HG03064 (cell line): ENCODE data around the gene SCNN1G.
"Not testable (repeated sequence)": the region's sequence is repeated elsewhere in the genome, so short reads cannot be mapped to it uniquely, and the experiment has no call there.

ENCODE experiments used
- ATAC-seq: cut with Tn5 transposase; IDR thresholded peaks from one replicate; pipeline ENCODE4 v1.9.1; 2021; ENCODE audit warnings: low read depth; ENCODE audit not compliant: unreplicated experiment

The SCNN1G gene, protein sequence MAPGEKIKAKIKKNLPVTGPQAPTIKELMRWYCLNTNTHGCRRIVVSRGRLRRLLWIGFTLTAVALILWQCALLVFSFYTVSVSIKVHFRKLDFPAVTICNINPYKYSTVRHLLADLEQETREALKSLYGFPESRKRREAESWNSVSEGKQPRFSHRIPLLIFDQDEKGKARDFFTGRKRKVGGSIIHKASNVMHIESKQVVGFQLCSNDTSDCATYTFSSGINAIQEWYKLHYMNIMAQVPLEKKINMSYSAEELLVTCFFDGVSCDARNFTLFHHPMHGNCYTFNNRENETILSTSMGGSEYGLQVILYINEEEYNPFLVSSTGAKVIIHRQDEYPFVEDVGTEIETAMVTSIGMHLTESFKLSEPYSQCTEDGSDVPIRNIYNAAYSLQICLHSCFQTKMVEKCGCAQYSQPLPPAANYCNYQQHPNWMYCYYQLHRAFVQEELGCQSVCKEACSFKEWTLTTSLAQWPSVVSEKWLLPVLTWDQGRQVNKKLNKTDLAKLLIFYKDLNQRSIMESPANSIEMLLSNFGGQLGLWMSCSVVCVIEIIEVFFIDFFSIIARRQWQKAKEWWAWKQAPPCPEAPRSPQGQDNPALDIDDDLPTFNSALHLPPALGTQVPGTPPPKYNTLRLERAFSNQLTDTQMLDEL

DNA sequence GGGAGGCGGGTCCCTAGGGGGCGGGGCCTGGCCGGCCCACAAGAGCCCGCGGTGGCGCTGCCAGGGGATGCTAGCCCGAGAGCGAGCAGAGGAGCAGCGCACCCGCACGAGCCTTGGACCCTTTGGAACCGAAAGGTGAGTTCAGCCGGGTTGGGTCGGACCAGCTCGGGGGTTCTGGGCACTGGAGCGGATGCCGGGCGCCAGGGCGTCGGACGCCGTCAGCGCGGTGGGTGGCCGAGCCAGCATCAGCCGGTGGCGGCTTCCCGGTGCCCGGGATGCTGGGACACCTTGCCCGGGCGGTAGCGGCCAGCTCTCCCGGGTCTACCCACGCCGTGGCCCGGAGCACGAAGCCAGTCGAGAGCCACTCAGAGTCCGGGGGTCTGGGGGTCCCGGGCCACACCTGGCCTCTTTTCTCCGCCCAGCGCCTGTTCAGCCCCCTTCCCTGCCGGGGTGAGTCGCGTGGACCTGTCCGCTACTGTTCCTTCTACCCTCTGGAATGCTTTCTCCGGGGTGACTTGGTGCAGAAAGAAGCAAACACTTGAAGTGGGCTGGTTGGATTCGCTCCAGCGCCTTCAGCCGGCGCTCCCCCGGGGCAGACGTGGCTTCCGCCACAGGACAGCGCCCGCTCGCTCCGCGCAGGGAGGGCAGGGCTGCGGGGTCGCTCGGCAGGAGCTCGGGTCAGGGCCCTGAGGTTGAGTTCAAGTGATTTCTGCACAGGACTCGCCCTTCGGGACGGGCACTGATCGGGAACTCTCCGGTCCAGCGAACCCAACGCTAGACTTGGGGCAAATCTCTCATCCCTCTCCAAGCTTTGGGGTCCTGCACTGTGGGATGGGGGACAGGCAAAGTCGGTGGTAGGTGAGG lies at the start of gene SCNN1G:
Gene SCNN1G, plus strand, starts transcription at position 67 of the 864 bp plus-strand sequence. CDS start 3,527 bp downstream, outside the sequence.
- ATAC-seq, result no peak

DNA sequence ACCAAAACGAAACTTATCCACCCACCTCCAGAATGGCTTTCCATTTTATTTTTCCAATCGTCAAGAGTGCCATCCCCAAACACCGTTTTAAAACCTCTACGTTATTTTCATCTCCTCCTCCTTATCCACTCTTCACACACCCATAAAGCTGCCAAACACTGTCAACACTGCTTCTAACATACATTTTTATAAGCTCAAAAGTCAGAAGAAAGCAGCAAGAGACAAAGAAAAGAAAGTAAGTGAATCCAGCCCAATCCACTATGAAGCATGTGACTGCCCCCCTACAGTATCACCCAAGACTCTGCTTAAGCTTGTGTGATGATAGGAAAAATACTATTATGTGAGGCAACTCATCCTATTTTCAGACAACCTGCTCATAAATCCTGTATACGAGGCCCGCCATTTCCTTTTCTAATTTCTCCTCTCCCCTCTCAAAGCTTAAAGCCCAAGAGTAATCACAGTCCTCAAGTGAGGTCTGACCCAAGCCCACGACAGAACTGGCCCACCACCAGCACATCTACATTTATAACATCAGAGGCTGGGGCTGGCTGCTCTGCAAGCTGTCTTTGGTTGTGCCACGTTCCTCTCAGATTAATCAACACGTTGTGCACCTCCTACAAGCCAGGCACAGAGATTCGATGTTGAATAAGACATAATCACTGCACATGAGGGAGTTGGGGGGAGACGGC lies 49.6 kb upstream of the SCNN1G start:
- ATAC-seq, result no peak

DNA sequence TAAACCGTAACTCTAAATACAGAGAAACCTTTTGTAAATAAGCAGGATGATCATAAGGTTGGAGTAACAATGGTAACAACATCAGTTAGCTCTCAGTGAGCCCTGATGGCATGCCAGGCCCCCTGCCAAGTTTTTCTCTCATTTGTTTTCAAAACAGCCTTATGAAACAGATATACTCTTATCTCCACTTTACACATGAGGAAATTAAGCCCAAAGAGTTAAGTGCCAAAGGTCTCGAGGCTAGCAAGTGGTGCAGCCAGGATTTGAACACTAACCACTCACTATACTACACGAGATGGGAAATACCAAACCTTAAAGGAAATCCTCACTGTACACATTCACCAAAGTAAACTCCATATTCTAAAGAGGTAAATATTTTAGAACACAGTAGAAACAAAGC lies 48.3 kb upstream of the SCNN1G start:
- no peak for ATAC-seq

DNA sequence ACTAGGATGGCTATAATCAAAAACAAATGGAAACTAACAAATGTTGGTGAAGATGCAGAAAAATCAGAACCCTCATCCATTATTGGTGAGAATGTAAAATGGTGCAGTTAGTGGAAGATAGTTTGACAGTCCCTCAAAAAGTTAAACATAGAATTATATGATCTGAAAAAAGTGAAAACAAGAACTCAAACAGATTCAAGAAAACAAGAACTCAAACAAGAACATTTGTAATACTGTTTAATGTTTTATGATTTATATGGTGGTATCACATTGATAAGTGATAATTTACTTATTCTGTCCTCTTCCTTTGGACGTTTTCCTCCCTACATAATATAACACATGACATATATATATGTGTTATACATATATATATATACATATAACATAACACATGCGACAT lies 45.3 kb upstream of the SCNN1G start:
- no peak for ATAC-seq

DNA sequence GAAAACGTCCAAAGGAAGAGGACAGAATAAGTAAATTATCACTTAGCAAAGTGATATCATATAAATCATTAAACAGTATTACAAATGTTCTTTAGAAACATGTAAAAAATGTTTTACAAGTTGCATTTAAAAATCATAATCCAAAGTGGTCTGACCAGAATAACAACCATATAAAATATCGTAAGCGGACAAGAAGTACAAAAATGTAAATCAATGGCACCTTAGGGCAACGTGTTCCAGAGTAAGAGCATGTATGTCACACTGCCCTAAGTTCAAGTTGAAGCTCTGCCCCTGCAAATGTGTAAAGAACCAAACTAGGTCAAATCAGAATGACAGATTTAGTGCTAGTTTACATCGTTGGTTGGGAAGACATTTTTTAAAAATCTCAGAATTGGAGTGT lies 44.7 kb upstream of the SCNN1G start:
- ATAC-seq, result no peak

DNA sequence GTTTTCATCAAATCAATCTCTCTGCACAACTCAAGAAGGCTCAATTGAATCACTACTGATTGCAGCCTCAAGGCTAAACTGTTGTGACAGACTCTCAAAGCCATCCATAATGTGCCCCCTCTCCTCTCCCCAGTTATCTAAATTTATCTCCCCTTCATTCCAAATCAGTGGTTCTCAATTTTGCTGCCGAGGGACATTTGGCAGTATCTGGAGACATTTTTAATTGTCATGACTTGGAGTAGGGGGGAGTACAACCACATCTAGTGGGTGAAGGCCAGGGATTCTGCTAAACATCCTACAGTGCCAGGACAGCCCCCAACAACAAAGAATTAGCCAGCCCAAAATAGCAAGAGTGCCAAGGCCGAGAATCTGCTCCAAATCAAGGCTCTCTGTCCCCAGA lies 42.4 kb upstream of the SCNN1G start:
- ATAC-seq, result no peak

DNA sequence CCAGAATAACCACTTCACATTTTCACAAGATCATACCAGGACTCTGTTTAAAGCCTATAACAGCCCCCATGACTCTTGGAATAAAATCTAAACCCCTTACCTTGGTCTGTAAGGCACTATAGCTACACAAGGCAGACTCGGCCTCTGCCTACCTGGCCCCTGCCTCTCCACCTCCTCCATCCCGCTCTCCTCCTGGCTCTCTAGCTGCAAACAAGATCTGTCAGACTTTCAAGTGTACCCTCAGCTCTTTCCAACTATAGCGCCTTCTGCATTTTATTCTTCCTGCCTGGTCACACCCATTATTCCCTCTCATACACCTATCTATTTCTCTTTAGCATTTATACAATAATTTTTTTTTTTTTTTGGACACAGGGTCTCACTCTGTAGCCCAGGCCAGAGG lies 41.5 kb upstream of the SCNN1G start:
- no peak for ATAC-seq

DNA sequence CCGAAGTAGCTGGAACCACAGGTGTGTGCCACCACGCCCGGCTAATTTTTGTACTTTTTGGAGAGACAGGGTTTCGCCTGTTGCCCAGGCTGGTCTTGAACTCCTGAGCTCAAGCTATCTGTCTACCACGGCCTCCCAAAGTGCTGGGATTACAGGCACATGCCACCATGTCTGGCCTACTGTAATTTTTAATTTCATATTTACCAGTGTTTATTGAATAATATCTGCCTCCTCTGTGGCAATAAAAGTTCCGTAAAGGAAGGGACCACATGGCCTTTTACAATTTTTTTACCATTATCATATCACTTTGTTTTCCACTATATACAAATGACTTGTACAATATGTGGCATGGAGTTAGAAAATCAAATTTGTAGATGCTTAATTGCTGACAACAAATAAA lies 41.0 kb upstream of the SCNN1G start:
- no peak for ATAC-seq

DNA sequence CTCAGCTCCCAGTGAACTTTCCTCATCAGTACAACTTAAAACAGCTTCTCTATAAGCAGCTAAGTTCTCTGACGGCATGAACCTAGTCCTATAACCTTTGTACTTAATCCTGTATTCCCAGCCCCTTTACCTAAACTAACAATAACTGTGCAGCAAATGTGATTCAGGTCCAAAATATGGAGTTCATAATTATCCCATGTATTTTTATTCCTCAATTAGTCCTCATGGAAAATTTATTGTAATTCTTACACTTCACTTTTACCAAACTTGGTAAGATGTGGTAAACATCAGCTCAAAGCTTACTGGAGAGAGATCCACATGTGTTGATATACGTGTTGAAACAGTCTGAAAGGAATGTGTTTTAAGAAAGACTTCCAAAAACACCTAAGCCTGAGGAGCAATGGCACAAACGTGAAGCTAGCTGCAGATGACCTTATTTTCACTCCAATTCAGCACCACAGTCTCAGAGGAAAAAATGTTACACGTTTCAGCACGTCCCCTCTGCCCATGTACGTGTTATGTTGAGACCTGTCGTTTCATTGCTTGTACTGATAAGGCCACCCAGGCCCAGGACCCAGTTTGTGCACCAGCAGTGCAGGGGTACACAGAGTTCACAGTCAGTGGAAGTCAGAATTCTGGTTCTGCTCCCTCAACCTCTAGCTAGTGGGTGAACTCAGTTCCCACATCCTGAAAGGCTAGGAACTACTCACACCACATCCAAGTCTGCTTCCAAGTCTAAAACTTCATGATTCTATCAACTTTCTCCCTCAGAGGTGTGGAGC lies 40.4 kb upstream of the SCNN1G start:
- ATAC-seq, result no peak

DNA sequence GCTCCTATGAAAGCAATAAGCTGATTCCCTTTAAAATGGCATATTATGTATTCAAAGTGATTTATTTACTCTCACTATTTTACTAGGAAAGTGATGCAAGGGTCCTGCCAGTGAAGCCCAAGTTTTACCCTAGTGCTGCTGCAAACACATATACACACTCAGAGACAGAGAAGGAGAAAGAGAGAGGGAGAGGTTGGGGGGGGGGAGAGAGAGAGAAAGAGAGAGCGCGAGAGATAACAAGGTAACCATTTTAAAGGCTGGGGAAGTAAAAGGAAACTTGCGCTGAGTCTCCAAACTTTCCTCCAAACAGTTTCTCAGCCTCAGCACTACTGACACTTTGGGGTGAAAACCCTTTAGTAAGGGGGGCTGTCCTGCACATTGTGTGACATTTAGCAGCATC lies 39.2 kb upstream of the SCNN1G start:
- ATAC-seq, result no peak

DNA sequence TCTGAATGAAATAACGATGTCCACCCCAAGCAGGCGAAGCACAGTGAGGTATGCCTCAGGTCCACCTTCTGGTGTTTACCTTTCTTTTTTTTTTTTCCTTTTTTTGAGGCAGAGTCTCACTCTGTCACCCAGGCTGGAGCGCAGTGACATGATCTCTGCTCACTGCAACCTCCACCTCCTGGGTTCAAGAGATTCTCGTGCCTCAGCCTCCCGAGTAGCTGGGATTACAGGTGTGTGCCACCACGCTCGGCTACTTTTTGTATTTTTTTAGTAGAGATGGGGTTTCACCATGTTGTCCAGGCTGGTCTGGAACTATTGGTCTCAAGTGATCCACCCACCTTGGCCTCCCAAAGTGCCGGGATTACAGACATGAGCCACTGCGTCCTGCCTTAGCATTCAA lies 38.2 kb upstream of the SCNN1G start:
- not testable (repeated sequence) for ATAC-seq

DNA sequence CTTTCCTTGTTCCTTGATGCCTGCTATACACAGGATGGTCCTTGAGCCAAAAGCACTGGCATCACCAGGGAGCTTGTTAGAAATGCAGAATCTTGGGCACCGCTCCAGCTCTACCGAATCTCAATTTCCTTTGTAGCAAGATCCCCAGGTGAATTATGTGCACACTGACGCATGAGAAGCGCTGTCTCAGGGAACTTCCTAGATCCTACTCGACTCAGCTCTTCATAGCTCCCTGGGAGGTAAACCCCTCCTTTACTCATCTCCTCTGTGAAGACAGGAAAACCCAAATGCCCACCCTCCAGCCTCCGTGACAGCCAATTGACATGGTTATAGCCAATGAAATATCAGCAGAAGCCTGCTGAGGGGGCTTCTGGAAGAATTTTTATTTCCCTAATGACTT lies 37.4 kb upstream of the SCNN1G start:
- no peak for ATAC-seq

DNA sequence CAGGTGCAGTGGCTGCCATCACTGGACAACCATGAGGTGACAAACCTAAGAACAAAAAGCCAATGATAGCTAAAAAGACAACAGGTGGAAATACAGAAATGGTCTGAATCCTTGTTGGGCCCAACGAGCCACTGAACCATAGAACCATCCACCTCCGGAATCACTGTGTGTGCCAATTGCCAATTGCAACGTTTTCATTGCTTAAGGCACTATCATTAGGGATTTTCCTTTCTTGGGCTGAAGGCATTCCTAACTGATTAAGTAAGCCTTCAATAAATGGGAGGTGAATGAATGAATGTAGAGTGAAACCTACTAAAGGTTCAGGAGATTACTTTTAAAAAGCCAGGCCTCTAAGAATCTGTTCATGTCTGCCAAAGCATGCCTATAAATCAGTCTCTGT lies 36.9 kb upstream of the SCNN1G start:
- no peak for ATAC-seq

DNA sequence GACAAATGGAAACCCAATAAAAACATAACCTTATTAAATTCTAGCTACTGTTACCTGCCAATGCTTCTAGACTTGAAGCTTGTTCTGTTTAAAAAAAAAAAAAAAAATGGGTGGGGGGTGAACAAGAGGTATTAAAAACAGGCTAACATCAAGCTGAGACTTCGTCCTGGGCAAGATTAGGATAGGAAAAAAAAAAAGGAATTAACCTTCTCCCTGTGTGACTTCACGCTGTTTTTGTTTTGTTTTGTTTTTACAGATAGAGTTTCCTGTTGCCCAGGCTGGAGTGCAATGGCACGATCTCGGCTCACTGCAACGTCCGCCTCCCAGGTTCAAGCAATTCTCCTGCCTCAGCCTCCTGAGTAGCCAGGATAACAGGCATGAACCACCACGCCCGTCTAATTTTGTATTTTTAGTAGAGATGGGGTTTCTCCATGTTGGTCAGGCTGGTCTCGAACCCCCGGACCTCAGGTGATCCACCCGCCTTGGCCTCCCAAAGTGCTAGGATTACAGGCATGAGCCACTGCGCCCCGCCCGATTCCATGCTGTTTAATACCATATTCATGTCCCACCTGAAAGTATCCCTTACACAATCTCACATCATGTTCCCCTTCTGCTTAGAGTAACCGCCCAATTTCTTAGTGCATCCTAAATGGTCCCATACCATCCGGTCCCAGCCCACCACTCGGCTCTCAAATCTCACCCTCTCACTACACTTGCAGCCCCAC lies 35.5 kb upstream of the SCNN1G start:
- no peak for ATAC-seq

DNA sequence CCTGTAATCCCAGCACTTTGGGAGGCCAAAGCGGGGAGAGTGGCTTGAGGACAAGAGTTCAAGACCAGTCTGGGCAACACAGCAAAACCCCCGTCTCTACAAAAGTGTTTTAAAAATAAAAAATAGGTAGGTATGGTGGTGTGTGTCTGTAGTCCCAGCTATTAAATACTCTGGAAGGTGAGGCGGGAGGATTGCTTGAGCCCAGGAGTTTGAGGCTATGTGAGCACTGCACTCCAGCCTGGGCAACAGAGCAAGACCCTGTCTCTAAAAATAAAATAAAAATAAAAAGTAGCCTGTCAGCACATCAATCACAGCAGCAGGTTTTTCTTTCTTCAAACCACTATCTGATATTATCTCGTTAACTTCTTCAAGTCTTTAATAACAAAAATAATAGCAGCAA lies 34.9 kb upstream of the SCNN1G start:
- ATAC-seq, result no peak

DNA sequence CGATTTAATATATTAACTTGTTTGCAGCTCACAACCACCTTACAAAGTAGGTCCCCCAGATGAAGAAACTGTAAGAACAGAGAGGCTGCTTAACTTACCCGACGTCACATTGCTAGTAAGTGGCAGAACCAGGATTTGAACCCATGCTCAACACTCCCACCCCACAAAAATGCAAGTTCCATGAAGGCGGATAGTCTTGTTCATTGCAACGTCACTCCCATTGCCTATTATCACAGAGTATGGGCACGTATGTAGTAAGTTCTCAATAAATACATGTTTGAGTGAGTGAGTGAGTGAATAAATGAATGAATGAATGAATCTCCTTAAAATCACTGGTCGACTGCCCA lies 34.4 kb upstream of the SCNN1G start:
- no peak for ATAC-seq

DNA sequence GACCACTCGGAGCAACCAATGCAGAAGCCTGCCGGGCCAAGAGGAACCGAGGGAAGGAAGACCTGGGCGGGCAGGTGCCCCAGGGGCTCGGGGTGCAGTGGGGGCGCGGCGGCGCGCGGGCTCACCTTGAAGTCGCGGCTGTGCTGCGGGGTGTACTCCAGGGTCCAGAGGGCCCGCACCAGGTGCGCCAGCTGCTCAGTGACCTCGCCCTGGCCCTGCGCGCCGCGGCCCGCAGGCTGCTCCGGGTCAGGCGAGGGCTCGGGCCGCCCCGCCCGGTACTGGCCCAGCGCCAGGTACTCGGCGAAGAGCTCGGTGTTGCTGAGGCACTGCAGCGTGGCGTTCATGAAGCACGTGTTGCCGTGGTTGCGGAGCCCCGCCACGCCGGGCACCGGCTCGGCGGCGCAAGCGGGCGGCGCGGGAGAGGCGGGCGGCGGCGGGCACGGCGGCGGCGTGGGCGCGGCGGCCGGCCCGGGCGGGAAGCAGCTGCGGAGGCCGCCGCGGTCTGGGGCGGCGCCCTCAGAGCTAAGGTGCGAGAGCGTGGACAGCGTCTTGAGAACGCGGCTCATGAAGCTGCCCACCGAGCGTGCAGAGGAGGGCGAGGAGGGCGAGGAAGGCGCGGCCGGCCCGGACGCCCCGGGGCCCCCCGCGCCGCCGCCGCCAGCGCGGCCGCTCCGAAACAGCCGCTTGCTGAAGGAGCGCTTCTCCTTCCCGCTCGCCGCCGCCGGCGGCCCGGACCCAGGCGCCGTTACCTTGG lies 33.9 kb upstream of the SCNN1G start:
- ATAC-seq, result peak; percentile 41

DNA sequence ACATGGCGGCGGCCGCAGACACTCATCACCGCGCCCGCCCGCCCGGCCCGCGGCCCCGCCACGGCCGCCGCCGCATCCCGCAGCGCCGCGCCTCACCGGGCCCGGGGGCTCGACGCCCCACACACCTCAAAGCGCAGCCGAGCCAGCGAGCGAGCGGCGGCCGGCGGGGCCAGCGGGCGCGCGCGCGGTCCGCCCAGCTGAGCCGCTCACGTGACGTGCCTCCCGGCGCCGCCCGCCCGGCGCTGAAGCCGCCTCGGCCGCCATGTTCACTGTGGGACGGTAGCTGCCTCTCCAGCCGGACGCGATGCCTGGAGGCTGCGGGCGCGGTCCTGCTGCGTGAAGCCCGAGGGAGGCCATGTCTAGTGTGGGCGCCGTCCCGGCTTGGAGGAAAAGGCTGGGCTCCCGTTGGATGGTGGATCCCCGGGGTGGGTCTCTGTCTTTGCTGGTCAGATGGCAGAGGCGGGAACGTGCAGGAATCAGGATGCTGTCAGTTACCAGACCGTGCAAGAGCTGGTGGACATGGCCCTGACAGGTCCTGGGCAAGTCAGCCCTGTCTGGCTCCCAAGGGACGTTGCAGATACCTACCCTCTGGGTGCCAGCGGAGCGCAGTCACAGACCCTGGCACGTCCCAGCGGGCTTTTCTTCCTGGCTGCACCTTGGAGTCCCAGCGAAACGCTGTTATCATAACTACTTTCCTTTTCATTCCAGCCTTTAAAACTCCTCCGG lies 33.1 kb upstream of the SCNN1G start, which contains the start of gene USP31:
Gene USP31, minus strand, starts transcription at position 186 of the 726 bp plus-strand sequence. Its CDS starts 182 bp downstream, at position 4.
- ATAC-seq, result peak; percentile 90
